H9 (cell line): Measurements from ENCODE around the gene HRAS. TPM values are rescaled to one million over a fixed set of nuclear protein-coding genes. Genes with fewer than 3 reads are reported as not detected.

Experiments
- DNase-seq: peaks from one replicate; pipeline ENCODE4 v3.0.0-alpha.2; 2017
- H2AFZ ChIP-seq: one replicate; pipeline ENCODE4 v1.6.1; 2013; ENCODE audit warnings: mild to moderate bottlenecking, low read length, control low read depth, moderate library complexity
- H2AK5ac ChIP-seq: 2 replicates; pipeline ENCODE4 v1.6.1; 2013; ENCODE audit warnings: low read length, control low read depth, mixed read lengths; ENCODE audit not compliant: insufficient read length
- H2BK120ac ChIP-seq: one replicate; pipeline ENCODE4 v1.6.1; 2013; ENCODE audit warnings: low read depth, mild to moderate bottlenecking, low read length, control low read depth, inconsistent platforms; ENCODE audit not compliant: poor library complexity, severe bottlenecking
- H2BK12ac ChIP-seq: 2 replicates; pipeline ENCODE4 v1.6.1; 2013; ENCODE audit warnings: low read length, control low read depth, mixed read lengths, low read depth; ENCODE audit not compliant: insufficient read length
- H2BK15ac ChIP-seq: 2 replicates; pipeline ENCODE4 v1.6.1; 2013; ENCODE audit warnings: low read depth, low read length, control low read depth
- H2BK20ac ChIP-seq: one replicate; pipeline ENCODE4 v1.6.1; 2013; ENCODE audit warnings: low read depth, mild to moderate bottlenecking, low read length, control low read depth, inconsistent platforms; ENCODE audit not compliant: poor library complexity, severe bottlenecking
- H2BK5ac ChIP-seq: 2 replicates; pipeline ENCODE4 v1.6.1; 2013; ENCODE audit warnings: low read length, control low read depth, mixed read lengths; ENCODE audit not compliant: insufficient read length
- H3K14ac ChIP-seq: 2 replicates; pipeline ENCODE4 v1.6.1; 2013; ENCODE audit warnings: low read length, control low read depth; ENCODE audit not compliant: insufficient read depth
- H3K18ac ChIP-seq: 2 replicates; pipeline ENCODE4 v1.6.1; 2013; ENCODE audit warnings: low read depth, mild to moderate bottlenecking, mixed read lengths, low read length, control low read depth; ENCODE audit not compliant: insufficient read length
- H3K23ac ChIP-seq: 2 replicates; pipeline ENCODE4 v1.6.1; 2013; ENCODE audit warnings: low read length, control low read depth, mixed read lengths, low read depth; ENCODE audit not compliant: insufficient read length
- H3K23me2 ChIP-seq: 2 replicates; pipeline ENCODE4 v1.6.1; 2013; ENCODE audit warnings: low read depth, mild to moderate bottlenecking, mixed read lengths, low read length, control low read depth; ENCODE audit not compliant: insufficient read length, poor library complexity, severe bottlenecking
- H3K27ac ChIP-seq: 2 replicates; pipeline ENCODE4 v1.5.1; 2013; ENCODE audit warnings: low read length, control low read depth, mixed read lengths, low read depth; ENCODE audit not compliant: insufficient read length
- H3K27me3 ChIP-seq: 2 replicates; pipeline ENCODE4 v1.6.1; 2013; ENCODE audit warnings: low read length, control low read depth, inconsistent platforms; ENCODE audit not compliant: insufficient read depth
- H3K4ac ChIP-seq: 2 replicates; pipeline ENCODE4 v1.6.1; 2013; ENCODE audit warnings: low read depth, mild to moderate bottlenecking, control low read depth, inconsistent platforms, low read length, moderate library complexity
- H3K4me1 ChIP-seq: 2 replicates; pipeline ENCODE4 v1.6.1; 2013; ENCODE audit warnings: low read length, control low read depth, inconsistent platforms; ENCODE audit not compliant: insufficient read depth
- H3K4me2 ChIP-seq: 2 replicates; pipeline ENCODE4 v1.6.1; 2013; ENCODE audit warnings: low read length, control low read depth, mixed read lengths; ENCODE audit not compliant: insufficient read length, insufficient read depth
- H3K56ac ChIP-seq: 2 replicates; pipeline ENCODE4 v1.6.1; 2013; ENCODE audit warnings: low read depth, mild to moderate bottlenecking, mixed read lengths, low read length, control low read depth; ENCODE audit not compliant: insufficient read length
- H3K79me1 ChIP-seq: 2 replicates; pipeline ENCODE4 v1.6.1; 2013; ENCODE audit warnings: low read depth, mild to moderate bottlenecking, moderate library complexity, low read length, control low read depth, inconsistent platforms; ENCODE audit not compliant: insufficient read depth, poor library complexity, severe bottlenecking
- H3K79me2 ChIP-seq: 2 replicates; pipeline ENCODE4 v1.6.1; 2013; ENCODE audit warnings: low read length, control low read depth, inconsistent platforms; ENCODE audit not compliant: insufficient read depth
- H3K9ac ChIP-seq: 2 replicates; pipeline ENCODE4 v1.6.1; 2013; ENCODE audit warnings: low read length, control low read depth, mixed read lengths; ENCODE audit not compliant: insufficient read length; ENCODE audit errors: extremely low read depth
- H3K9me3 ChIP-seq: one replicate; pipeline ENCODE4 v1.6.1; 2013; ENCODE audit warnings: low read depth, low read length, inconsistent platforms; ENCODE audit not compliant: control insufficient read depth
- H3T11ph ChIP-seq: one replicate; pipeline ENCODE4 v1.6.1; 2013; ENCODE audit warnings: mild to moderate bottlenecking, low read length, control low read depth, inconsistent platforms
- H4K20me1 ChIP-seq: one replicate; pipeline ENCODE4 v1.6.1; 2013; ENCODE audit not compliant: control insufficient read depth, insufficient read length, insufficient read depth
- H4K5ac ChIP-seq: 2 replicates; pipeline ENCODE4 v1.6.1; 2013; ENCODE audit warnings: low read depth, mild to moderate bottlenecking, mixed read lengths, low read length, control low read depth; ENCODE audit not compliant: insufficient read length
- H4K8ac ChIP-seq: replicated peaks from 2 replicates; pipeline ENCODE4 v1.6.1; 2013; ENCODE audit warnings: low read length, control low read depth, mixed read lengths, low read depth; ENCODE audit not compliant: insufficient read length
- H4K91ac ChIP-seq: 2 replicates; pipeline ENCODE4 v1.6.1; 2013; ENCODE audit warnings: low read depth, mild to moderate bottlenecking, moderate library complexity, mixed read lengths, low read length, control low read depth; ENCODE audit not compliant: insufficient read length
- H3K27ac Mint-ChIP-seq, 3 experiments: 2 replicates in 2 of 3; 3 replicates in 1 of 3; pipeline ENCODE4 v1.8.0; 2020 to 2021; ENCODE audit warnings: mixed read lengths in 3 of 3, mild to moderate bottlenecking in 1 of 3, moderate library complexity in 1 of 3
- H3K27me3 Mint-ChIP-seq: 2 replicates; pipeline ENCODE4 v1.8.0; 2021; ENCODE audit warnings: low read depth, mild to moderate bottlenecking, moderate library complexity, mixed read lengths
- H3K36me3 Mint-ChIP-seq, 3 experiments: 2 replicates in 2 of 3; 3 replicates in 1 of 3; pipeline ENCODE4 v1.8.0; 2020 to 2021; ENCODE audit warnings: low read depth in 3 of 3, mixed read lengths in 3 of 3; ENCODE audit not compliant: insufficient read depth in 1 of 3
- H3K4me1 Mint-ChIP-seq, 2 experiments: 2 replicates each; pipeline ENCODE4 v1.8.0; 2020; ENCODE audit warnings: mixed read lengths in 2 of 2
- H3K4me3 Mint-ChIP-seq, 2 experiments: 2 replicates in 1 of 2; 3 replicates in 1 of 2; pipeline ENCODE4 v1.8.0; 2020 to 2021; ENCODE audit warnings: mild to moderate bottlenecking in 2 of 2, mixed read lengths in 2 of 2, moderate library complexity in 1 of 2
- H3K9me3 Mint-ChIP-seq, 2 experiments: 2 replicates in 1 of 2; 3 replicates in 1 of 2; pipeline ENCODE4 v1.8.0; 2020; ENCODE audit warnings: mild to moderate bottlenecking in 2 of 2, mixed read lengths in 2 of 2, moderate library complexity in 1 of 2
- WGBS: extraction: QIAGEN DNeasy Blood & Tissue Kit; methylation state at CpG from one replicate; pipeline ENCODE4 v1.1.7; 2013; ENCODE audit warnings: missing lambda C conversion rate, low lambda C conversion rate, mixed read lengths; ENCODE audit not compliant: insufficient read length; ENCODE audit errors: extremely low coverage; 5-methylcytosine and 5-hydroxymethylcytosine counted together
- total RNA-seq: library from RNA; stranded (reverse); gene quantifications from 2 replicates; pipeline ENCODE4 v1.2.1, GENCODE V29; 2021
- TF ChIP-seq, protein P1 (sequence below): fragments of 200-600 bp; sonication (generic); conservative IDR thresholded peaks from 3 replicates; pipeline ENCODE4 v1.8.0; 2021; ENCODE audit warnings: antibody characterized with exemption, mild to moderate bottlenecking

HRAS gene
- total RNA-seq, 1 experiment from 2014 or later: 61.8 TPM

DNA sequence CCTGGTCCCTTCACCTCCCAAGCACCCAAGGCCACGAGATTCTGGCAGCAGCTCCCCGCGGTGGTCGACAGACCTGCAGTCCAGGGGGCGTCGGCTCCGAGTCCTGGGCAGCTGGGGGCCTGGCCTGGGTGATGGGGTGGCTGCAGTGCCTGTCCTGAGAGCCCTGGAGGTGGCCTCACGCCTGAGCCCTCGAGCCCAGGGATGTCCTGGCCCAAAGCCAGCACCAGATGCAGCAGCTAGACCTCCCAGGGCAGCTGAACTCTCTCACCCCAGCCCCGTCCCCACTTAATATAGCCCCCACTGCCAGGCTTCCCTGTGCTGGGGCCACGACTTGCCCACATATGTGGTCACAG, 18.6 kb upstream of the HRAS start:
- Histone ChIP-seq H3K4me2 (no peak overlapping the region), H2BK15ac (no peak overlapping the region), H3K23ac (no peak overlapping the region), H3K27ac (no peak overlapping the region), H2BK5ac (no peak overlapping the region), H2AFZ (no peak overlapping the region), H2AK5ac (no peak overlapping the region), H3K4me1 (no peaks in the 10 kb centered on the region), H3K18ac (no peak overlapping the region), H3K4ac (no peak overlapping the region), H3K79me2 (no peaks in the 10 kb centered on the region), H3K27me3 (peaks cover 5% of the 10 kb centered on the region; the same call in 1 of the 2 replicates), H3K9me3 (no peaks in the 10 kb centered on the region), H3K9ac (no peak overlapping the region), H4K8ac (no peak overlapping the region), H2BK12ac (no peak overlapping the region), H4K5ac (no peak overlapping the region), H3K79me1 (no peaks in the 10 kb centered on the region), H3T11ph (no peak overlapping the region), H3K14ac (no peak overlapping the region; the same call in 1 of the 2 replicates), H4K20me1 (no peaks in the 10 kb centered on the region), H2BK120ac (no peak overlapping the region), H3K23me2 (peaks cover 7% of the 10 kb centered on the region), H4K91ac (no peak overlapping the region), H2BK20ac (no peak overlapping the region), H3K56ac (no peak overlapping the region)
- Mint-ChIP-seq H3K27ac (no peak overlapping the region), H3K36me3 (peaks cover 0 to 2% (median 0%) of the 10 kb centered on the region in 3 experiments; a peak in 4 of 7 replicates), H3K4me3 (no peak overlapping the region), H3K4me1 (peaks cover 3 to 8% of the 10 kb centered on the region in 2 experiments), H3K27me3 (peaks cover 32% of the 10 kb centered on the region), H3K9me3 (no peaks in the 10 kb centered on the region; a peak in 2 of 5 replicates)
- TF ChIP-seq, protein P1, sequence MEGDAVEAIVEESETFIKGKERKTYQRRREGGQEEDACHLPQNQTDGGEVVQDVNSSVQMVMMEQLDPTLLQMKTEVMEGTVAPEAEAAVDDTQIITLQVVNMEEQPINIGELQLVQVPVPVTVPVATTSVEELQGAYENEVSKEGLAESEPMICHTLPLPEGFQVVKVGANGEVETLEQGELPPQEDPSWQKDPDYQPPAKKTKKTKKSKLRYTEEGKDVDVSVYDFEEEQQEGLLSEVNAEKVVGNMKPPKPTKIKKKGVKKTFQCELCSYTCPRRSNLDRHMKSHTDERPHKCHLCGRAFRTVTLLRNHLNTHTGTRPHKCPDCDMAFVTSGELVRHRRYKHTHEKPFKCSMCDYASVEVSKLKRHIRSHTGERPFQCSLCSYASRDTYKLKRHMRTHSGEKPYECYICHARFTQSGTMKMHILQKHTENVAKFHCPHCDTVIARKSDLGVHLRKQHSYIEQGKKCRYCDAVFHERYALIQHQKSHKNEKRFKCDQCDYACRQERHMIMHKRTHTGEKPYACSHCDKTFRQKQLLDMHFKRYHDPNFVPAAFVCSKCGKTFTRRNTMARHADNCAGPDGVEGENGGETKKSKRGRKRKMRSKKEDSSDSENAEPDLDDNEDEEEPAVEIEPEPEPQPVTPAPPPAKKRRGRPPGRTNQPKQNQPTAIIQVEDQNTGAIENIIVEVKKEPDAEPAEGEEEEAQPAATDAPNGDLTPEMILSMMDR: no peak
- no peak for DNase-seq
- no CpG with 5 or more reads among the region's 11 CpGs for WGBS
